PC-9 (cell line): ENCODE data around the gene SOX18. TPM values are rescaled to one million over a fixed set of nuclear protein-coding genes. Genes with fewer than 3 reads are reported as not detected.

Experiments used
- BruUV-seq: library from RNA; stranded (reverse); fragments of 400-500 nt; replicated peaks from 2 replicates; lab custom pipeline; 2021; lab: Mats Ljungman, UMichigan
- CTCF ChIA-PET: fragments of 300-600 bp; sonication (Branson Sonifier 250); formaldehyde crosslinking; loops from one replicate; lab custom pipeline; 2022; ENCODE audit warnings: antibody characterized with exemption; lab: Charles Lee
- POLR2A ChIA-PET: fragments of 300-600 bp; sonication (Branson Sonifier 250); formaldehyde crosslinking; loops from one replicate; lab custom pipeline; 2022; ENCODE audit warnings: antibody characterized with exemption; ENCODE audit not compliant: unreplicated experiment; lab: Charles Lee
- DNase-seq, 2 experiments: peaks; one replicate each; pipeline versions ENCODE4 v3.0.0 to v3.0.0-alpha.2; 2015 to 2022; ENCODE audit warnings: mixed read lengths in 1 of 2
- H2AFZ ChIP-seq: fragments of 200-600 bp; sonication (generic); 2 replicates; pipeline ENCODE4 v1.8.1; 2017; ENCODE audit warnings: antibody characterized with exemption
- H3F3A ChIP-seq: fragments of 200-600 bp; sonication (generic); 2 replicates; pipeline ENCODE4 v1.8.1; 2017; ENCODE audit warnings: antibody characterized with exemption, mild to moderate bottlenecking, low read depth; ENCODE audit not compliant: insufficient read depth
- H3K27ac ChIP-seq: fragments of 200-600 bp; sonication (generic); 2 replicates; pipeline ENCODE4 v1.6.1; 2016; ENCODE audit warnings: mixed run types
- H3K27me3 ChIP-seq: fragments of 200-600 bp; sonication (generic); 2 replicates; pipeline ENCODE4 v1.6.1; 2016; ENCODE audit warnings: low read depth, mixed run types; ENCODE audit not compliant: insufficient read depth
- H3K36me3 ChIP-seq: fragments of 200-600 bp; sonication (generic); 2 replicates; pipeline ENCODE4 v1.6.1; 2016; ENCODE audit warnings: low read depth, mixed run types
- H3K4me1 ChIP-seq: fragments of 200-600 bp; sonication (generic); replicated peaks from 2 replicates; pipeline ENCODE4 v1.6.1; 2016; ENCODE audit warnings: mixed run types; ENCODE audit not compliant: insufficient read depth
- H3K4me2 ChIP-seq: fragments of 200-600 bp; sonication (generic); 2 replicates; pipeline ENCODE4 v1.6.1; 2017; ENCODE audit warnings: mixed run types
- H3K4me3 ChIP-seq: fragments of 200-600 bp; sonication (generic); 2 replicates; pipeline ENCODE4 v1.6.1; 2016; ENCODE audit warnings: mixed run types
- H3K79me2 ChIP-seq: fragments of 200-600 bp; sonication (generic); 2 replicates; pipeline ENCODE4 v1.6.1; 2017; ENCODE audit warnings: low read depth, mixed run types
- H3K9me2 ChIP-seq: fragments of 200-600 bp; sonication (generic); 2 replicates; pipeline ENCODE4 v1.8.1; 2017; ENCODE audit warnings: mild to moderate bottlenecking; ENCODE audit not compliant: insufficient read depth
- H3K9me3 ChIP-seq: fragments of 200-600 bp; sonication (generic); 2 replicates; pipeline ENCODE4 v1.8.1; 2016; ENCODE audit warnings: low read depth; ENCODE audit not compliant: insufficient read depth
- H4K20me1 ChIP-seq: fragments of 200-600 bp; sonication (generic); 2 replicates; pipeline ENCODE4 v1.8.1; 2017; ENCODE audit not compliant: insufficient read depth
- CTCF ChIP-seq: fragments of 200-600 bp; sonication (generic); conservative IDR thresholded peaks from 2 replicates; pipeline ENCODE4 v1.6.1; 2017; ENCODE audit warnings: mixed run types, antibody characterized with exemption, mild to moderate bottlenecking, moderate library complexity
- EZH2 ChIP-seq: fragments of 200-600 bp; sonication (generic); IDR thresholded peaks from 2 replicates; pipeline ENCODE4 v1.8.0; 2017; ENCODE audit warnings: antibody characterized with exemption, low read depth
- intact Hi-C: fragments of 100-400 bp; cut with micrococcal nuclease; formaldehyde crosslinking; loops from one replicate; pipeline ENCODE4 v1.10.0; 2022; ENCODE audit not compliant: unreplicated experiment
- total RNA-seq: library from RNA; stranded (reverse); gene quantifications from 2 replicates; pipeline ENCODE4 v1.2.3, GENCODE V29; 2021

The SOX18 gene
- total RNA-seq, 1 experiment from 2014 or later: not detected

GRCh38 chr20:64011366-64011779 lies 38.1 kb downstream of the SOX18 start:
- BruUV-seq: no TSS peak
- ChIA-PET POLR2A (no interaction called here), CTCF (no interaction called here)
- Histone ChIP-seq H3K4me1 (no peaks in the 10 kb centered on the region), H3K9me2 (no peaks in the 10 kb centered on the region), H3K36me3 (peaks cover 52% of the 10 kb centered on the region), H3K4me3 (no peak overlapping the region), H3K27ac (no peak overlapping the region), H3K4me2 (no peak overlapping the region), H4K20me1 (peaks cover 28% of the 10 kb centered on the region), H2AFZ (no peak overlapping the region), H3K27me3 (no peaks in the 10 kb centered on the region), H3K79me2 (no peaks in the 10 kb centered on the region; the same call in 1 of the 2 replicates), H3F3A (peaks cover 5% of the 10 kb centered on the region), H3K9me3 (no peaks in the 10 kb centered on the region)
- intact Hi-C loops: no loop called here
- no peak for DNase-seq
- TF ChIP-seq EZH2 (no peak), CTCF (no peak)

DNA sequence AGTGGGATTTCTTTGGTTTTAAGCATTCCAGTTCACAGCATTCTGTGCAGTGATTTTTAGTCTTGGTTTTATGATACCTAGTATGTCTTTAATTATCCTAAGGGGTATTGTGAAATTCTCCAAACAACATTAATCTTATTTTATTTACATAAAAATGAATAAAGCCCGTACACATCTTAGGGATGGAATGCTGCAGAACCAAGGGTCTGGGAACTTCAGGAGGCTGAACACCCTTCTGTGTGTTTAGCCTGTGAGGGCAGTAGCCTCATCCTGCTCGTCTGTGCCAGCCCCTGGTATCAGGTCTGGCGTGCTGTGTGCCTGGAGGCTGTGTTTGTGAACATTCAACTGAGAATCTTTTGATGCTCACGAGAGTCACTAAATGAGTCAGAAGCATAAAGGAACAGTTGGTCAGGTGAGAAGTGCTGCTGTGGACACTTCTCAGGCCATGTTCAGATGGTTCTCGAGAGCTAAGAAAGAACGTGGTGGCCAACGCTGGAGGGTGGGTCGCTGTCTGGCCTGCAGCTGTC lies 38.7 kb downstream of the SOX18 start:
- no peaks in the 10 kb centered on the region; the same call in 1 of the 2 replicates for H3K79me2 ChIP-seq
- no peak for DNase-seq
- no peaks in the 10 kb centered on the region for H3K9me3 ChIP-seq
- BruUV-seq: no TSS peak
- H2AFZ ChIP-seq: no peak overlapping the region
- H3K9me2 ChIP-seq: no peaks in the 10 kb centered on the region
- intact Hi-C loops: no loop called here
- no peaks in the 10 kb centered on the region for H3K27me3 ChIP-seq
- TF ChIP-seq CTCF (no peak), EZH2 (no peak)
- H3K27ac ChIP-seq: no peak overlapping the region
- POLR2A ChIA-PET: no interaction called here
- H4K20me1 ChIP-seq: peaks cover 28% of the 10 kb centered on the region
- peaks cover 5% of the 10 kb centered on the region; the same call in 1 of the 2 replicates for H3F3A ChIP-seq
- no peak overlapping the region for H3K4me3 ChIP-seq
- no peaks in the 10 kb centered on the region for H3K4me1 ChIP-seq
- CTCF ChIA-PET: no interaction called here
- H3K36me3 ChIP-seq: peaks cover 50% of the 10 kb centered on the region
- H3K4me2 ChIP-seq: no peak overlapping the region

DNA sequence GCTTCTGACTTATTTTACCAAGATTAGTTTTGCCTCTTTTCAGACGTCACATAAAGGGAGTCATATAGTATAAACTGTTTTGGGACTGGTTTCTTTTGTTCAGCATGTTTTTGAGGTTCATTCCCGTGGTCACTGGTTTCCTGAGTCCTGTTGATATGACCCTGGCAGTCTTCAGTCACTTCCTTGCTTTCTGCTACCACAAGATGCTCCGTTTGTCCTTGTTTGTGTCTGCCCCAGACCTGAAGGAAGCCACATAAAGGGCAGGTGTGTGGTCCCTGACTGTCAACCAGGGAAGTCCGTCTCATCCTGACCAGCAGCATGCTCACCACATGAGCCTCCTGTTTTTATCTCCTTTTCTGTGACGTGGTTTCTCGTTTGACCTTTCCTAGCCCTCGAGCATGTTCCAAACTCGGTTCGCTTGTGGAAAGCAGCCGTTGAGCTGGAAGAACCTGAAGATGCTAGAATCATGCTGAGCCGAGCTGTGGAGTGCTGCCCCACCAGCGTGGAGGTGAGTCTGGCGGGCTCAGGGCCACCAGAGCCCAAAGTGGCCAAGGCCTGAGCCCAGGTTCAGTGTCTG lies 39.5 kb downstream of the SOX18 start:
- ChIA-PET POLR2A (no interaction called here), CTCF (no interaction called here)
- H3K4me3 ChIP-seq: no peak overlapping the region
- H3K9me3 ChIP-seq: no peaks in the 10 kb centered on the region
- no peak overlapping the region for H2AFZ ChIP-seq
- no peak overlapping the region for H3K27ac ChIP-seq
- DNase-seq: no peak
- intact Hi-C loops: no loop called here
- H3K4me2 ChIP-seq: no peak overlapping the region
- peaks cover 48% of the 10 kb centered on the region for H3K36me3 ChIP-seq
- H3K27me3 ChIP-seq: no peaks in the 10 kb centered on the region
- H4K20me1 ChIP-seq: peaks cover 21% of the 10 kb centered on the region; the same call in 1 of the 2 replicates
- TF ChIP-seq CTCF (no peak), EZH2 (no peak)
- no peaks in the 10 kb centered on the region for H3K9me2 ChIP-seq
- peaks cover 5% of the 10 kb centered on the region; the same call in 1 of the 2 replicates for H3F3A ChIP-seq
- H3K79me2 ChIP-seq: no peaks in the 10 kb centered on the region; the same call in 1 of the 2 replicates
- no peaks in the 10 kb centered on the region for H3K4me1 ChIP-seq
- BruUV-seq: no TSS peak
